Measurements from ENCODE around the gene STPG4.

GRCh38 chr2:47128705-47129104 lies 26.4 kb downstream of the STPG4 start:
- TF ChIP-seq POLR2A (IDR thresholded peaks at IDR 0.05; ENCODE audit: low read depth, low read length) (no peak), TAF1 (IDR thresholded peaks at IDR 0.05; ENCODE audit: borderline replicate concordance, low read depth, low read length) (no peak), POLR2AphosphoS5 (IDR thresholded peaks at IDR 0.05; ENCODE audit: low read depth, low read length) (no peak)
